Spleen (tissue), 11 donors: ENCODE data around the gene DYDC2. TPM values are rescaled to one million over a fixed set of nuclear protein-coding genes. Genes with fewer than 3 reads are reported as not detected.

Experiments used
- DNase-seq: peaks from one replicate; pipeline ENCODE4 v3.0.0-alpha.2; 2020
- H3K27ac ChIP-seq, 8 donors: fragments of 200-600 bp; sonication (generic) in 7 of 8; 1 replicate in 4 of 8; 2 replicates in 4 of 8; pipeline versions ENCODE4 v1.5.0 to v1.8.0; 2016 to 2021; ENCODE audit warnings: inconsistent platforms in 4 of 8, mild to moderate bottlenecking in 4 of 8, moderate library complexity in 1 of 8
- H3K27me3 ChIP-seq, 7 donors: fragments of 200-600 bp; sonication (generic) in 6 of 7; replicated peaks in 1 of 7; 1 replicate in 4 of 7; 2 replicates in 3 of 7; pipeline versions ENCODE4 v1.5.0 to v1.8.0; 2016 to 2021; ENCODE audit warnings: inconsistent platforms in 3 of 7, mild to moderate bottlenecking in 1 of 7
- H3K36me3 ChIP-seq, 6 donors: fragments of 200-600 bp; sonication (generic) in 5 of 6; 1 replicate in 4 of 6; 2 replicates in 2 of 6; pipeline versions ENCODE4 v1.5.0 to v1.8.0; 2016 to 2021; ENCODE audit warnings: inconsistent platforms in 2 of 6
- H3K4me1 ChIP-seq, 6 donors: fragments of 200-600 bp; sonication (generic) in 5 of 6; 1 replicate in 3 of 6; 2 replicates in 3 of 6; pipeline versions ENCODE4 v1.5.0 to v1.8.0; 2016 to 2021; ENCODE audit warnings: inconsistent platforms in 3 of 6
- H3K4me3 ChIP-seq, 8 donors: fragments of 200-600 bp; sonication (generic) in 7 of 8; 1 replicate in 4 of 8; 2 replicates in 4 of 8; pipeline versions ENCODE4 v1.5.0 to v1.8.0; 2016 to 2021; ENCODE audit warnings: inconsistent platforms in 4 of 8, mild to moderate bottlenecking in 4 of 8, moderate library complexity in 2 of 8
- H3K9me3 ChIP-seq, 8 donors: fragments of 200-600 bp; sonication (generic) in 7 of 8; 1 replicate in 4 of 8; 2 replicates in 4 of 8; pipeline versions ENCODE4 v1.5.0 to v1.8.0; 2016 to 2021; ENCODE audit warnings: inconsistent platforms in 4 of 8
- POLR2A ChIP-seq, 3 donors: fragments of 450-650 bp; IDR thresholded peaks; one replicate each; pipeline ENCODE4 v1.5.1; 2017; ENCODE audit warnings: antibody characterized with exemption in 3 of 3, mild to moderate bottlenecking in 1 of 3
- POLR2AphosphoS5 ChIP-seq, 3 donors: sonication (generic); formaldehyde crosslinking; IDR thresholded peaks; one replicate each; pipeline ENCODE4 v1.5.1; 2017; ENCODE audit warnings: antibody characterized with exemption in 3 of 3
- WGBS, 5 donors: extraction: QIAGEN DNeasy Blood & Tissue Kit in 3 of 5; methylation state at CpG; one replicate each; pipeline versions ENCODE4 v1.1.5 to v1.1.7; 2013 to 2018; 5-methylcytosine and 5-hydroxymethylcytosine counted together
- intact Hi-C: fragments of 100-400 bp; cut with DNase I; formaldehyde crosslinking; loops from one replicate; pipeline ENCODE4 v1.15.0; 2023; ENCODE audit warnings: low total_unique reads
- polyA plus RNA-seq, 3 donors: library from polyadenylated mRNA; stranded (reverse); fragments of 200-250 nt; gene quantifications; one replicate each; pipeline ENCODE4 v1.2.1, GENCODE V29; 2013
- total RNA-seq, 7 donors: library from RNA; depleted of rRNA in 3 of 7; stranded (reverse); fragments of >200 nt in 3 of 7; fragmentation: NEBNext Ultra II Directional in 4 of 7; extraction: Animal tissue kit (Norgen Biotek cat#: 25700) in 4 of 7; gene quantifications; one replicate each; pipeline versions ENCODE4 v1.1.0 to v1.2.1, GENCODE V29; 2016 to 2021
- TF ChIP-seq, protein P1 (sequence below), 11 experiments: fragments of 200-600 bp in 7 of 11; fragments of 450-650 bp in 4 of 11; sonication (generic) in 4 of 11; IDR thresholded peaks in 8 of 11; conservative IDR thresholded peaks in 3 of 11; 1 replicate in 7 of 11; 2 replicates in 4 of 11; pipeline versions ENCODE4 v1.4.0 to v1.8.0; 2016 to 2021; ENCODE audit warnings: antibody characterized with exemption in 11 of 11, inconsistent platforms in 4 of 11, mild to moderate bottlenecking in 1 of 11
- donor health status: healthy with polysubstance abuse.
- donor health status: DM: no; HTN: no; CAD: no; lungs with moderate emphysema.
- donor health status: DM: no; HTN: no; CAD: no.
- donor health status: Bipolar disorder and iron deficiency.
- donor health status: healthy.
- donor health status: DM: no; HTN: no; CAD: no.
- donor health status: DM: yes; HTN: yes; CAD: no.

DYDC2 gene
- total and polyA plus RNA-seq, 10 donors: not detected

DNA sequence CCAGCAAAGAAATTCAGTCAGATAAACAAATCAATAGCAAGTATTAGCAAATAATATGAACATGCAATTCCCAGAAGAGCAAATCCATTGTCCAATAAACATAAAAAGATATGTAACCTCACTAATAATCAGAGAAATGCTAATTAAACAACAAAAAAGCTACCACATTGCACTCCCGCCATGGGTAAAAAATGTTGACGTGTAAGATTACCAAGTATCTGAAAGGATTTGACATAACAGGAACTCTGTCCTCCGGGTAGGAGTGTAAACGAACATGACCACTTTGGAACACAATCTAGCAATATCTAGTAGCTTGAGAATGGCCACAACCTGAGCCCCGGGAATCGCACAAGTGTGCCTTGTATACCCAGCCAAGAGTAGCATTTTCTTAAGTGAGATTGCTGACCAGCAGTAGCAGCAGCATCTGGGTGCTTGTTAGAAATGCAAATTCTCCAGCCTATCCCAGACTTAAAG, 31.7 kb upstream of the DYDC2 start:
- H3K4me3 ChIP-seq: no peak overlapping the region
- no peaks in the 10 kb centered on the region for H3K36me3 ChIP-seq
- DNase-seq: no peak
- H3K4me1 ChIP-seq: no peaks in the 10 kb centered on the region
- WGBS, 5 donors: 79 to 88% (median 84%) methylated on average over 6 of the region's 6 CpGs
- intact Hi-C loops: no loop called here
- no peak overlapping the region for H3K27ac ChIP-seq
- H3K27me3 ChIP-seq: peaks cover 0 to 9% (median 0%) of the 10 kb centered on the region in 7 donors
- TF ChIP-seq, protein P1, sequence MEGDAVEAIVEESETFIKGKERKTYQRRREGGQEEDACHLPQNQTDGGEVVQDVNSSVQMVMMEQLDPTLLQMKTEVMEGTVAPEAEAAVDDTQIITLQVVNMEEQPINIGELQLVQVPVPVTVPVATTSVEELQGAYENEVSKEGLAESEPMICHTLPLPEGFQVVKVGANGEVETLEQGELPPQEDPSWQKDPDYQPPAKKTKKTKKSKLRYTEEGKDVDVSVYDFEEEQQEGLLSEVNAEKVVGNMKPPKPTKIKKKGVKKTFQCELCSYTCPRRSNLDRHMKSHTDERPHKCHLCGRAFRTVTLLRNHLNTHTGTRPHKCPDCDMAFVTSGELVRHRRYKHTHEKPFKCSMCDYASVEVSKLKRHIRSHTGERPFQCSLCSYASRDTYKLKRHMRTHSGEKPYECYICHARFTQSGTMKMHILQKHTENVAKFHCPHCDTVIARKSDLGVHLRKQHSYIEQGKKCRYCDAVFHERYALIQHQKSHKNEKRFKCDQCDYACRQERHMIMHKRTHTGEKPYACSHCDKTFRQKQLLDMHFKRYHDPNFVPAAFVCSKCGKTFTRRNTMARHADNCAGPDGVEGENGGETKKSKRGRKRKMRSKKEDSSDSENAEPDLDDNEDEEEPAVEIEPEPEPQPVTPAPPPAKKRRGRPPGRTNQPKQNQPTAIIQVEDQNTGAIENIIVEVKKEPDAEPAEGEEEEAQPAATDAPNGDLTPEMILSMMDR (IDR thresholded peaks at IDR 0.05 in 8 of 11, conservative IDR thresholded peaks at IDR 0.05 in 3 of 11): no peak
- no peak for TF ChIP-seq POLR2AphosphoS5 (IDR thresholded peaks at IDR 0.05)
- H3K9me3 ChIP-seq: no peaks in the 10 kb centered on the region

DNA sequence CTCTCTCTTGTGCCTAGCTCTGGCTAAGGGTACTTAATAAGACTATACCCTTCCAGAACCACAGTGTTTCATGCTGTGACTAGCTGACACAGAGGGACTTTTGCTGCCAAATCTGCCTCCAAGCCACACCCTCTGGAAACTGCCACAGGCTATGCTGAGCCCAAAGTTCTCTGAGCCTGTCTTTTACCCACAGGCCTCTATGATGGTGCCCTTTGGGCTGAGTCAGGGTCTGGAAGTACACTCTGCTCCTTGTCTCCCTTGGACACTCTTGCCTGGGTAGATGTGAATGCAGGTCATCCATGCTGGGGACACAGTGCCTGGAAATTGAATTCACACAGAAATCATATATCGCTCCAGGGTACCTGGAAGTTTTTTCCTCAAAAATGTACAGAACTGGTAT, 22.6 kb upstream of the DYDC2 start:
- H3K27ac ChIP-seq: no peak overlapping the region
- no peaks in the 10 kb centered on the region for H3K36me3 ChIP-seq
- H3K4me3 ChIP-seq: no peak overlapping the region
- TF ChIP-seq, protein P1 (IDR thresholded peaks at IDR 0.05 in 8 of 11, conservative IDR thresholded peaks at IDR 0.05 in 3 of 11): no peak
- no peak for TF ChIP-seq POLR2A (IDR thresholded peaks at IDR 0.05)
- TF ChIP-seq POLR2AphosphoS5 (IDR thresholded peaks at IDR 0.05): no peak
- H3K27me3 ChIP-seq: peaks cover 0 to 7% (median 0%) of the 10 kb centered on the region in 7 donors
- no peaks in the 10 kb centered on the region for H3K4me1 ChIP-seq
- intact Hi-C loops: no loop called here
- WGBS, 5 donors: 92 to 100% (median 100%) methylated on average over 1 of the region's 1 CpG
- no peaks in the 10 kb centered on the region for H3K9me3 ChIP-seq
- DNase-seq: no peak

DNA sequence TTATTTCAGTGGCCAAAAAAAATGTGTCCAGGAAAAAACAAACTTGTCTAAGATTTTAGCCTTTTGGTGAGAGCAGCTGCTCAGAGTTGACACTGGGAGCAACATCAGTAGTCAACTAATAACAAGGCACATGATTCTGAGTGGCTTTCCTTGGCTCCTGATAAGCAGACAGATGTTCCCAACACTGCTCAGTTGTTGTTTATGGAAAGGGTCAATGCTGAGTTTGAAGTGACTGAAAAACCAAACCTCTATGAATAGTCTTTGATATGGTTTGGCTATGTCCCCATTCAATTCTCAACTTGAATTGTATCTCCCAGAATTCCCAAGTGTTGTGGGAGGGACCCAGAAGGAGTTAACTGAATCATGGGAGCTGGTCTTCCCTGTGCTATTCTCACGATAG, 12.3 kb upstream of the DYDC2 start:
- Histone ChIP-seq H3K36me3 (no peaks in the 10 kb centered on the region), H3K9me3 (no peaks in the 10 kb centered on the region), H3K4me1 (no peaks in the 10 kb centered on the region), H3K27me3 (no peaks in the 10 kb centered on the region), H3K4me3 (no peak overlapping the region), H3K27ac (no peak overlapping the region)
- WGBS, 5 donors: 83 to 95% (median 89%) methylated on average over 1 of the region's 1 CpG
- intact Hi-C loops: no loop called here
- no peak for DNase-seq
- TF ChIP-seq POLR2AphosphoS5 (IDR thresholded peaks at IDR 0.05) (no peak), POLR2A (IDR thresholded peaks at IDR 0.05) (no peak)
- TF ChIP-seq, protein P1 (IDR thresholded peaks at IDR 0.05 in 8 of 11, conservative IDR thresholded peaks at IDR 0.05 in 3 of 11): no peak

DNA sequence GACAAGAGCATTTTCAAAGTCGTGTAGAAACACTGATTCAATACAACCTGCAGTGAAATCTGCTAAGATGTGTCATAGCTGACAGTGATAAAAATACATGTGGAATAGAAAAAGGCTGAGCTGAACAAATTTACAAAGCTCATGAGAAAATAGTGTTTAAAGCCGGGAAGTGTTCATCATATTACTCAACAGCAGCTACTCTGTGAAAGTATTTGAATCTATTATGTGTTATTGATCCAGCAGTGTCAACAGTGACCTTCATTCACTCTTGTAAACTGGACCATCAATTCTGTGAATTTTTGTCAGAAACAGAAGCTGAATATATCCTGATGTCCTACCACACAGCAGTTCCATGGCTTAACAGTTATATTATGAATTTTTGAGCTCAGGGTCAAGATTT, 11.7 kb upstream of the DYDC2 start:
- H3K27ac ChIP-seq: no peak overlapping the region
- TF ChIP-seq, protein P1 (IDR thresholded peaks at IDR 0.05 in 8 of 11, conservative IDR thresholded peaks at IDR 0.05 in 3 of 11): no peak
- no peak for TF ChIP-seq POLR2A (IDR thresholded peaks at IDR 0.05)
- TF ChIP-seq POLR2AphosphoS5 (IDR thresholded peaks at IDR 0.05): no peak
- no peaks in the 10 kb centered on the region for H3K36me3 ChIP-seq
- H3K27me3 ChIP-seq: no peaks in the 10 kb centered on the region
- H3K9me3 ChIP-seq: no peaks in the 10 kb centered on the region
- no peaks in the 10 kb centered on the region for H3K4me1 ChIP-seq
- intact Hi-C loops: no loop called here
- no peak for DNase-seq
- 69 to 88% (median 78%) methylated on average over 2 of the region's 2 CpGs for WGBS, 5 donors
- no peak overlapping the region for H3K4me3 ChIP-seq
